ELR (cell line): ENCODE measurements around the gene PHOX2B.
"Not testable (repeated sequence)": the region's sequence is repeated elsewhere in the genome, so short reads cannot be mapped to it uniquely, and the experiment has no call there.

Experiments
- DNase-seq: peaks from one replicate; pipeline ENCODE4 v3.0.0-alpha.2; 2015; ENCODE audit warnings: low read depth

PHOX2B gene

DNA sequence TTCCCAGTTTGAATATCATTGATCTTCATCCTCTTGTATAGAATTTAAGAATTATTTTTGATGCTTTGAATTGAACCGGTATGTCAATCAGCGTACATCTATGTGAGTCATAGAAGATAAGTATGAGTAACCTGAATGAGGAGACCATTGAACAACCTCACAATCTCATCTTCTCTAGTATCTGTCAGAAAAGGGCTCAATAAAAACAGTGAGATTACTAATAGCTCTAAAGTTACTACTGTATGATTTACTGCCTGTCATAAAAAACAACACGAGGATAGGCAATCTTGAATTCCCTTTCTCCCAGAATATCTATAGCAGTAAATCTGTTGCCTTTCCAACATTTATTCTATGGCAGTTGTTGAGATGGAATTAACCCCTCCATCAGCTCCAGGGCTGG lies 36.1 kb downstream of the PHOX2B start:
- DNase-seq, result peak; percentile 38

DNA sequence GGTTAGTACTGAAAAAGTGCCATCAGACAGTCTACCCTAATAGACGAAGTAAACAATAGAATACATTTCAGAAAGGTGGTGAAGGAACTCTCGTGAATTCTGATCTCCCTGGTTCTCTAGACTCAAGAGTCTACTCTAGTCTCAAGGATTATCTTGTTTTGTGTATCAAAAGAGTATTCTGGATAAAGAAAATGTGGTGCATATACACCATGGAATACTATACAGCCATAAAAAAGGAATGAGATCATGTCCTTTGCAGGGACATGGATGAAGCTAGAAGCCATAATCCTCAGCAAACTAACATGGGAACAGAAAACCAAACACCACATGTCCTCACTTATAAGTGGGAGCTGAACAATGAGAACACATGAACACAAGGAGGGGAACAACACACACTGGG lies 36.9 kb downstream of the PHOX2B start:
- not testable (repeated sequence) for DNase-seq

DNA sequence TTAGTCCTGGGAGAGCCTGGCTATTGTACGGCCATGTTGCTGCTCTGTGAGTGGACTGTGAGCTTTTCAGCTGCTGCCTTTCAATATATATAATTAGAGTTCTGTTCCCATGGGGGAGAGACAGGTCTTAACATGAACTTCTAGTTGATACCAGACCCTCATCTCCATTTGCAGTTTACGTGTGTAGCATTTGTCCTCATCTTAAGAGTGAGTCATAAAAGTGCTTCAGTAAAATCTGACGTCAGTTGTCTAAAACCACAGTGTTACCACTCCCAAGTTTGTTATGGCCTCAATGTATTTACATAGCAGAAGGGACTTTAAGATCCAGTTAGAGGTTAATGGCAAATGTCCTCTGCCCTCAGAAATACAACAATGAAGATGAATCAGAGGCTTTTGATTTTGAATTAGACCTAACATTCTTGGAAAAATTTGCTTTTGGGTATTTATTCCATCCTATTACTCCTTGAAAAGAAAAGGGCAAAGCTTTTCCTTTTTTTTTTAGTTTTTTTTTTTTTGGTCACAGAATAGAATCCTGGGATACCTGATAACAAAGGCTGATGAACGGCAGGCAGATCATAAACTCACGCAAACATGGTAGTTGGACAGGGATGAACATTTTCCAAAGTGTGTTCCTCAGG lies 38.6 kb downstream of the PHOX2B start:
- DNase-seq, result peak; percentile 87

DNA sequence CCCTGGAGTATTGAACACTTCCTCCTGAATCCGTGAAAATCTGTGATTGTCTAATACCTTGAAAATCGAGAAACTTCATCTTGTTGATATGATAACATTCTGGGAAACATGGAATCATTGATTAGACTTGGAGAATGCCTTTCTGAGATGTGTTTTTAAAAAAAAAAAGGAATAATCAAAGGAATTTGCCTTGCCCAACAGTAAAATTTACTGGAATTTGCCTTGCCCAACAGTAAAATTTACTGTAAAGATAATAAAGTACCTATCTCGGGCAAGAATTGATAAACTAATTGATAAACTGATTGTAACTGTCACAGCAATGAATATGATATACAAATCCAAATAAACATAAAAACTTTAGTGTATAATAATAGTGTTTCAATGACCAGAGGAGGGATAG lies 44.7 kb downstream of the PHOX2B start:
- no peak for DNase-seq

DNA sequence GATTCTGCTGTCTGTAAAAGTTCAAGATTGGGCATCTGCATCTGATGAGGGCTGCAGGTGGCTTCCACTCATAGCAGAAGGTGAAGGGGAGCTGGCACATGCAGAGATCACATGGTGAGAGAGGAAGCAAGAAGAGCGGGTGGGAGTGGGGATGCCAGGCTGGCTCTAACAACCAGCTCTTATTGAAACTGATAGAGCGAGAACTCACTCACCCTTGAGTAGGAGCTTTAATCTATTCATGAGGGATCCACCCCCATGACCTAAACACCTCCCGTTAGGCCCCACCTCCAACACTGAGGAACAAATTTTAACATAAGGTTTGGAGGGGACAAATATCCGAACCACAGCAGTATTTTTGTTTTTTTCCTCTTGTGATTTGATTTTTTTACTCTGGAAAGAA lies 45.8 kb downstream of the PHOX2B start:
- no peak for DNase-seq

DNA sequence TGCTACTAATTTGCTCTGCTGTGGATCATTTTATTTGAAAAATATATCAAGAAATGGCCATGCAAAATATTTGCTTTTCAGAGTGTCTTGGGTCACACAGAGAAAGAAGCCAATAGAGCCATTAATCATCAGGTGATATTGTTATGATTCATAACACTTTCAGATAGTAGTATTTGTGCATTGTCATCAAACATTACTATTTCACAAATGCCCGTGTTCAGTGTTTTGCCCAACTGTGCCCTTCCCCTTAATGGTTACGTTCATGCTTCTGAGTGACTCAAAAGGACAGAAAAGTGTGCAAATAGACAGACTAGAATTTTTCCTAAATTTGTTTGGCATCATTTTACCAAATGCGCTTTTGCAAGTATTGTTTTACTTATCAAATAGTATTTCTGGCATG lies 46.5 kb downstream of the PHOX2B start:
- no peak for DNase-seq

DNA sequence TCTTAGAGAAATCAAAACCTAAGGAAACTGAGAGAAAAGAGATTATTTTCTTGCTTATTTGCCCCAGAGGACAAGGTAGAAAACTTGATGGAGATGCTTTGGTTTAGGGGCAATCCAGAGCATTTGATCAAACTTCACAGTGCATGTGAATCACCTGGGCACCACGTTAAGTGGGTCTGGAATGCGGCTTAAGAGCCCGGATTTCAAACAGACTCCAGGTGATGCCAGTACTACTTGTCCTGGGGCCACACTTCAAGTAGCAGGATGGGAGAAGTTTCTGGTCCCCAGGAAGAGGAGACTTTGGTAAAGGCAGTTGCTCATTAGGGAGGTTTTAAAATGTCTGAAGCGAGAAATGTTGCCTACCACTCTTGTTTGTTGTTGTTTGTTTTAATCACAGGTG lies 51.8 kb downstream of the PHOX2B start:
- DNase-seq, result no peak

DNA sequence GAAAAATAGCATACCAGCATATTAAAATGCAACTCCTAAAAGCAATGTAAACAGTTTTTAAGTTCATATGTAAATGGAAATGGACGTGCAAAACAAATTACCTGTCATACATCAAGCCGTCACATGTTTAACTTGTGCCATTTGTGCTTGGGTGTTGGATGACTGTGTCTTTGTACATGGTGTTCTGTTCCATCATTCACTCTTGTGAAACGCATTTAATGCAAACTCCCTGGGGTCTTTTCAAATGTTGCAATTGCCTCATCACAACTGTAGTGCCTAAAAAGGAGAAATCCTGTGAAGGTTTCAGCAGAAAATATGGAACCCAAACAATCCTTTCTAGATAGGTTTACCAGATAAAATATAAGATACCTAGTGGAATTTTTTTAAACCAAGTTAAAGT lies 52.4 kb downstream of the PHOX2B start:
- DNase-seq, result no peak
